Activated CD8-positive, alpha-beta T cell treated with anti-CD3 and anti-CD28 coated beads for 36 hours (primary cell): ENCODE results near the gene CLEC10A. TPM values are rescaled to one million over a fixed set of nuclear protein-coding genes. Genes with fewer than 3 reads are reported as not detected.

Experiments
- ATAC-seq: fragments of 200-7000 bp; cut with Tn5 transposase; one replicate; pipeline ENCODE4 v1.10.0; 2021; ENCODE audit warnings: mild to moderate bottlenecking, moderate library complexity
- CTCF ChIA-PET: fragments of 350-600 bp; sonication (Branson Sonifier 250); formaldehyde crosslinking; loops from one replicate; lab custom pipeline; 2021; ENCODE audit warnings: antibody characterized with exemption; lab: Charles Lee
- POLR2A ChIA-PET: fragments of 350-600 bp; sonication (Branson Sonifier 250); formaldehyde crosslinking; loops from one replicate; lab custom pipeline; 2021; ENCODE audit warnings: antibody characterized with exemption; lab: Charles Lee
- DNase-seq: peaks from one replicate; pipeline ENCODE4 v3.0.0-alpha.2; 2020
- H3K27ac Mint-ChIP-seq: one replicate; pipeline ENCODE4 v1.8.0; 2021; ENCODE audit warnings: mild to moderate bottlenecking, mixed read lengths
- H3K27me3 Mint-ChIP-seq: one replicate; pipeline ENCODE4 v1.8.0; 2021; ENCODE audit warnings: mixed read lengths
- H3K36me3 Mint-ChIP-seq: one replicate; pipeline ENCODE4 v1.8.0; 2021; ENCODE audit warnings: low read depth, mixed read lengths
- H3K4me1 Mint-ChIP-seq: one replicate; pipeline ENCODE4 v1.8.0; 2021; ENCODE audit warnings: low read depth, mixed read lengths
- H3K4me3 Mint-ChIP-seq: one replicate; pipeline ENCODE4 v1.8.0; 2021; ENCODE audit warnings: mild to moderate bottlenecking, moderate library complexity, mixed read lengths
- H3K9me3 Mint-ChIP-seq: one replicate; pipeline ENCODE4 v1.8.0; 2021; ENCODE audit warnings: mixed read lengths
- CTCF ChIP-seq: fragments of 200-600 bp; IDR thresholded peaks from one replicate; pipeline ENCODE4 v1.8.0; 2022; ENCODE audit warnings: antibody characterized with exemption, mild to moderate bottlenecking
- intact Hi-C: fragments of 100-400 bp; cut with micrococcal nuclease; formaldehyde crosslinking; loops from one replicate; pipeline ENCODE4 v1.10.0; 2022
- total RNA-seq, 2 experiments: library from RNA; stranded (reverse); gene quantifications; one replicate each; pipeline ENCODE4 v1.2.3, GENCODE V29; 2021

CLEC10A gene
- total RNA-seq, 2 experiments from 2014 or later = not detected

GRCh38 chr17:7027335-7027734, 52.7 kb downstream of the CLEC10A start:
- TF ChIP-seq CTCF = no peak
- peaks cover 4% of the 10 kb centered on the region for H3K36me3 Mint-ChIP-seq
- no peak overlapping the region for H3K4me3 Mint-ChIP-seq
- CTCF ChIA-PET = interaction anchor here (0.6 to 3.0 kb wide), 3 partner anchors 18 to 243 kb away, joined by 3 to 14 read pairs (median 3); no protein-coding TSS in a partner anchor
- no peak for ATAC-seq
- no peak for DNase-seq
- intact Hi-C loops = no loop called here
- H3K9me3 Mint-ChIP-seq = no peaks in the 10 kb centered on the region
- POLR2A ChIA-PET = interaction anchor here (0.5 to 0.8 kb wide), 2 partner anchors 18 to 176 kb away, joined by 3 read pairs; no protein-coding TSS in a partner anchor
- no peak overlapping the region for H3K27ac Mint-ChIP-seq
- H3K4me1 Mint-ChIP-seq = peaks cover 46% of the 10 kb centered on the region
- no peaks in the 10 kb centered on the region for H3K27me3 Mint-ChIP-seq

GRCh38 chr17:7026471-7027115, 53.5 kb downstream of the CLEC10A start:
- no peak for ATAC-seq
- Mint-ChIP-seq H3K36me3 (peaks cover 4% of the 10 kb centered on the region), H3K4me3 (no peak overlapping the region), H3K27ac (no peak overlapping the region), H3K9me3 (no peaks in the 10 kb centered on the region), H3K4me1 (peaks cover 43% of the 10 kb centered on the region), H3K27me3 (no peaks in the 10 kb centered on the region)
- ChIA-PET POLR2A (interaction anchor here (1.2 to 1.8 kb wide), 2 partner anchors 9 kb away, joined by 7 read pairs; partner anchors contain the start of gene SLC16A13), CTCF (interaction anchor here (3.0 kb wide), 1 partner anchor 19 kb away, joined by 14 read pairs; no protein-coding TSS in a partner anchor)
- no peak for TF ChIP-seq CTCF
- DNase-seq = no peak
- intact Hi-C loops = no loop called here

- Mint-ChIP-seq H3K36me3 (peaks cover 4% of the 10 kb centered on the region), H3K9me3 (no peaks in the 10 kb centered on the region), H3K4me1 (peaks cover 44% of the 10 kb centered on the region), H3K27me3 (no peaks in the 10 kb centered on the region), H3K4me3 (no peak overlapping the region), H3K27ac (no peak overlapping the region)
- POLR2A ChIA-PET = interaction anchor here (0.8 to 2.2 kb wide), 3 partner anchors 10 to 20 kb away, joined by 3 to 9 read pairs (median 7); partner anchors contain the start of gene SLC16A13
- TF ChIP-seq CTCF = no peak
- CTCF ChIA-PET = interaction anchor here (0.6 to 1.5 kb wide), 5 partner anchors 9 to 27 kb away, joined by 3 to 7 read pairs (median 3); a partner anchor contains a TSS
- no peak for DNase-seq
- no peak for ATAC-seq
- intact Hi-C loops = no loop called here
These were observed 54.8 kb downstream of the CLEC10A start for GRCh38 chr17:7025245-7025644.

Other genes with a start within 250 kb of the CLEC10A start
- gene TEKT1, start 248.5 kb downstream of the CLEC10A start, total RNA-seq = not detected
- gene ALOX12, start 84.2 kb downstream of the CLEC10A start, total RNA-seq = not detected
- gene RNASEK, start 67.6 kb downstream of the CLEC10A start, total RNA-seq = 100 to 1,000 TPM in 1 of 2 experiments, 10 to 100 TPM in 1; 98.4 to 107 TPM
- gene BCL6B, start 57.2 kb downstream of the CLEC10A start, total RNA-seq = 1 to 10 TPM; 1.2 to 2.4 TPM
- 1 to 10 TPM; 4.8 to 5.9 TPM for gene SLC16A13, start 44.2 kb downstream of the CLEC10A start, total RNA-seq
- gene SLC16A11, start 36.2 kb downstream of the CLEC10A start, total RNA-seq = 1 to 10 TPM; 3.1 to 3.4 TPM
- gene ASGR2, start 34.6 kb upstream of the CLEC10A start, total RNA-seq = not detected
- 1 to 10 TPM; 2.6 to 3.9 TPM for gene ASGR1, start 99.1 kb upstream of the CLEC10A start, total RNA-seq
- gene DLG4, start 139.6 kb upstream of the CLEC10A start, total RNA-seq = 1 to 10 TPM; 9.5 to 9.7 TPM
- gene ACADVL, start 139.7 kb upstream of the CLEC10A start, total RNA-seq = 100 to 1,000 TPM; 288 to 291 TPM
- 10 to 100 TPM; 50.0 to 53.6 TPM for gene DVL2, start 154.3 kb upstream of the CLEC10A start, total RNA-seq
- 10 to 100 TPM; 17.8 to 24.4 TPM for gene PHF23, start 159.2 kb upstream of the CLEC10A start, total RNA-seq
- gene GABARAP, start 162.2 kb upstream of the CLEC10A start, total RNA-seq = 100 to 1,000 TPM; 104 to 118 TPM
- gene CTDNEP1, start 171.5 kb upstream of the CLEC10A start, total RNA-seq = 100 to 1,000 TPM; 159 to 160 TPM
- 10 to 100 TPM; 80.2 to 85.4 TPM for gene ELP5, start 172.0 kb upstream of the CLEC10A start, total RNA-seq
- 1 to 10 TPM; 1.5 to 1.7 TPM for gene CLDN7, start 182.2 kb upstream of the CLEC10A start, total RNA-seq
- gene SLC2A4, start 201.5 kb upstream of the CLEC10A start, total RNA-seq = under 1 TPM; 0.07 to 0.25 TPM
- gene YBX2, start 214.4 kb upstream of the CLEC10A start, total RNA-seq = under 1 TPM; 0.56 to 0.83 TPM
- 1,000 to 10,000 TPM; 1,064 TPM for gene EIF5A, start 227.4 kb upstream of the CLEC10A start, total RNA-seq
- 10 to 100 TPM; 31.8 to 36.8 TPM for gene GPS2, start 235.1 kb upstream of the CLEC10A start, total RNA-seq
- gene NEURL4, start 249.1 kb upstream of the CLEC10A start, total RNA-seq = 10 to 100 TPM; 36.2 to 40.4 TPM